Stimulated activated memory B cell treated with anti-CD40 and anti-IgM and Interleukin-4, amounts not matched to agents 10 μg/mL and 1 μg/mL and 100 μg/mL, for 72 hours (primary cell): ENCODE results near the gene ENPP1.
"Not testable (repeated sequence)": the region's sequence is repeated elsewhere in the genome, so short reads cannot be mapped to it uniquely, and the experiment has no call there.

Experiments used
- ATAC-seq: fragments of 150-1000 bp; cut with Tn5 transposase; 2 replicates; pipeline ENCODE4 v1.10.0; 2021
- H3K27ac Mint-ChIP-seq: one replicate; pipeline ENCODE4 v1.8.0; 2022; ENCODE audit warnings: mild to moderate bottlenecking, mixed read lengths
- H3K27me3 Mint-ChIP-seq: one replicate; pipeline ENCODE4 v1.8.0; 2022; ENCODE audit warnings: mixed read lengths
- H3K36me3 Mint-ChIP-seq: one replicate; pipeline ENCODE4 v1.8.0; 2022; ENCODE audit warnings: mixed read lengths
- H3K4me1 Mint-ChIP-seq: one replicate; pipeline ENCODE4 v1.8.0; 2022; ENCODE audit warnings: mixed read lengths
- H3K4me3 Mint-ChIP-seq: one replicate; pipeline ENCODE4 v1.8.0; 2022; ENCODE audit warnings: mild to moderate bottlenecking, moderate library complexity, mixed read lengths
- H3K9me3 Mint-ChIP-seq: one replicate; pipeline ENCODE4 v1.8.0; 2022; ENCODE audit warnings: mixed read lengths

ENPP1 gene

DNA sequence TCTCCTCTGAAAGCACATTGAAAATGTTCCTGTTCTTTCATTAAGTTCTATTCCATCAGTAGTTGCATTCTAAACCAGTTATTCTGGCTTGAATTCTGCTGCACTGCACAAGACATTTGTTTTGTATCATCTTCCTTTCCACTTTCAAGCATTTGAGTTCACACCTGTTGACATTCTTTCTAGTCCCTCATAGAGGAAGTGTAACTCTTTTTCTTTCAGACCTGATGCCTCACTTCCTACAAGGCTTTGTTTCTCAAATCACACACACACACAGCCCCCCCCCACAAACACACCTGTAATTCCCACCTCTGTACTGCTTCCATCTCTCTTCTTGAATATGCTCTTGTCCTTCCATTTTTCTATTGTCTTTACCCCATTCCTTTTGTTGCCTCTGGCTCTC, 92.4 kb downstream of the ENPP1 start:
- no peak overlapping the region for H3K27ac Mint-ChIP-seq
- peaks cover 7% of the 10 kb centered on the region for H3K4me1 Mint-ChIP-seq
- no peak overlapping the region for H3K4me3 Mint-ChIP-seq
- peaks cover 4% of the 10 kb centered on the region for H3K9me3 Mint-ChIP-seq
- H3K27me3 Mint-ChIP-seq = peaks cover 30% of the 10 kb centered on the region
- peaks cover 5% of the 10 kb centered on the region for H3K36me3 Mint-ChIP-seq
- ATAC-seq = no peak

DNA sequence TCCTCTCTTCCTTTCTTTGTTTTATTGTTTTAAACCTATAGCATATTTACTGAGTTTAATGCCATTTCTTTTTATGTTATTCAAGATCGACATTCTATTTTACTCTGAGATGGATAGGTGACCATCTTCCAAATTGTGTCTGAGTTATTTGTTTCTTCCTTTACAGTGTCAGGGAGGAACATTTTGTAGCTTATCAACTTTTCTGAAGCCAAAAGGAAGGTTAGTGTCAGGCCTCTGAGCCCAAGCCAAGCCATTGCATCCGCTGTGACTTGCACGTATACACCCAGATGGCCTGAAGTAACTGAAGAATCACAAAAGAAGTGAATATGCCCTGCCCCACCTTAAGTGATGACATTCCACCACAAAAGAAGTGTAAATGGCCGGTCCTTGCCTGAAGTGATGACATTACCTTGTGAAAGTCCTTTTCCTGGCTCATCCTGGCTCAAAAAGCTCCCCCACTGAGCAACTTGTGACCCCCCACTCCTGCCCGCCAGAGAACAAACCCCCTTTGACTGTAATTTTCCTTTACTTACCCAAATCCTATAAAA, 93.6 kb downstream of the ENPP1 start:
- not testable (repeated sequence) for ATAC-seq, H3K27ac Mint-ChIP-seq, H3K36me3 Mint-ChIP-seq, H3K4me1 Mint-ChIP-seq, H3K9me3 Mint-ChIP-seq, H3K4me3 Mint-ChIP-seq
- peaks cover 28% of the 10 kb centered on the region for H3K27me3 Mint-ChIP-seq

DNA sequence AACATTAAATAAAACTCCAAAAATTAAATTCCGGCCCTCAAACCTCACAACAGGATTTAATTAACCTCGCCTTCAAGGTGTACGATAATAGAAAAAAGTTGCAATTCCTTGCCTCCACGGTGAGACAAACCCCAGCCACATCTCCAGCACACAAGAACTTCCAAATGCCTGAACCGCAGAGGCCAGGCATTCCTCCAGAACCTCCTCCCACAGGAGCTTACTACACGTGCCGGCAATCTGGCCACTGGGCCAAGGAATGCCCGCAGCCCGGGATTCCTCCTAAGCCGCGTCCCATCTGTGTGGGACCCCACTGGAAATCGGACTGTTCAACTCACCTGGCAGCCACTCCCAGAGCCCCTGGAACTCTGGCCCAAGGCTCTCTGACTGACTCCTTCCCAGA, 95.9 kb downstream of the ENPP1 start:
- H3K9me3 Mint-ChIP-seq, H3K4me1 Mint-ChIP-seq, H3K36me3 Mint-ChIP-seq, H3K27ac Mint-ChIP-seq, ATAC-seq, H3K4me3 Mint-ChIP-seq: not testable (repeated sequence)
- peaks cover 30% of the 10 kb centered on the region for H3K27me3 Mint-ChIP-seq

DNA sequence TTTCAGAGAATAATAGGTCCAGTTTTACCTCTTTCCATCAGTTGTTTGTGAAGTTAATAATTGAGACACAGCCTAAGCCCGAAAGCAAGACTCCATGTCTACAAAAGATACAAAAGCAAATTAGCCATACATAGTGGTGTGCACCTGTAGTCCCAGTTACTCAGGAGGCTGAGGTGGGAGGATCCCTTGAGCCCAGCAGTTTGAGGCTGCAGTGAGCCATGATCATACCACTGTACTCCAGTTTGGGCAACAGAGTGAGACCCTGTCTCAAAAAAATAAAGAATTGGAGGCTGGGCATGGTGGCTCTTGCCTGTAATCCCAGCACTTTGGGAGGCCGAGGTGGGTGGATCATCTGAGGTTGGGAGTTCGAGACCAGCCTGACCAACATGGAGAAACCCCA, 101.0 kb downstream of the ENPP1 start:
- not testable (repeated sequence) for H3K9me3 Mint-ChIP-seq, H3K4me1 Mint-ChIP-seq, H3K27ac Mint-ChIP-seq, H3K4me3 Mint-ChIP-seq, ATAC-seq, H3K36me3 Mint-ChIP-seq
- peaks cover 31% of the 10 kb centered on the region for H3K27me3 Mint-ChIP-seq

DNA sequence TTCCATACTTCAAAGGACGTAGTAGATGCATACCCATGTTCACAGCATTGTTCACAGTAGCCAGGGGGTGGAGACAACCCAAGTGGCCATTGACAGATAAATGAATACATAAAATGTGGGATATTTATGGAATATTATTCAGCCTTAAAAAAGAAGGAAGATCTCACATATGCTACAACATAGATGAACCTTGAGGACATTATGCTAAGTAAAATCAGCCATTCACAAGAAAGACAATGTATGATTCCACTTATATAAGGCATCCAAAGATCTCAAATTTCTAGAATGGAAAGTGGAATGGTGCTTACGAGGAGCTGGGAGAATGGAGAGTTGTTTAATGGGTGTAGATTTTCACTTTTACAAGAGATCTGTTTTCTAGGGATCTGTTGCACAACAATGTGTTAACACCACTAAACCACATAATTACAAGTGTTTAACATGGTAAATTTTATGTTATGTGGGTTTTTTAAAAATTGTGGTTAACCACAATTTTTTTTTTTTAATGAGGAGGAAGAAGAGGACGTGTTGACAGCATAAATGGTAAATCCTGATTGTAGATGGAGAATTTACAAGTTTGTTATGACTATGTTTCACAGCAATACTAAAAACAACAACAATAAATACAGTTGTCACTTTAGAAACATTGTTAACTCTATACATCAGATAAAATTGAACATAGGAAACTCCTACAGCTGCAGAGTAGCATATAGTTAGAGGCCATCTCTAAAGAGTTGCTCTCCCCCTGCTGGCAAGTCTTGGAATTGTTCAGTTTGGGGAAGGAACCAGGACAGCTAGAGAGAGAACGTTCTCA, 101.8 kb downstream of the ENPP1 start:
- Mint-ChIP-seq H3K4me3 (no peak overlapping the region), H3K36me3 (no peaks in the 10 kb centered on the region), H3K4me1 (peaks cover 6% of the 10 kb centered on the region), H3K9me3 (no peaks in the 10 kb centered on the region), H3K27ac (no peak overlapping the region), H3K27me3 (peaks cover 26% of the 10 kb centered on the region)
- peak; percentile 86 for ATAC-seq

DNA sequence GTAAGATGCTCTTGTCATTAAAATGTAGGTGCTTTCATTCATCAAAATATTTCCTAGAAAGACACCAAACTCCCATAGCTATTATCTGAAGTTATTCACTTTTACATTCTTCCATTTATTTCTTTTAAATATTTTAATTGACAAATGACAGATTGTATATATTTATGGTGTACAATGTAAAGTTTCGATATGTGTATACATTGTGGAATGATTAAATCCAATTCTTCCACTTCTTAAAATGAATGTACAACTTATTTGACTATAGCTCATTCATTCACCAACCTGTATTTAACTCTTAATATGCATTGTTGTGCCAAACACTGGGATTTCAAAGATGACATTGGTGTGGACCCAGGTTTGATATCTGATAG, 102.4 kb downstream of the ENPP1 start:
- no peak overlapping the region for H3K27ac Mint-ChIP-seq
- no peak for ATAC-seq
- no peaks in the 10 kb centered on the region for H3K9me3 Mint-ChIP-seq
- H3K27me3 Mint-ChIP-seq = peaks cover 26% of the 10 kb centered on the region
- no peaks in the 10 kb centered on the region for H3K36me3 Mint-ChIP-seq
- no peak overlapping the region for H3K4me3 Mint-ChIP-seq
- H3K4me1 Mint-ChIP-seq = peaks cover 6% of the 10 kb centered on the region

DNA sequence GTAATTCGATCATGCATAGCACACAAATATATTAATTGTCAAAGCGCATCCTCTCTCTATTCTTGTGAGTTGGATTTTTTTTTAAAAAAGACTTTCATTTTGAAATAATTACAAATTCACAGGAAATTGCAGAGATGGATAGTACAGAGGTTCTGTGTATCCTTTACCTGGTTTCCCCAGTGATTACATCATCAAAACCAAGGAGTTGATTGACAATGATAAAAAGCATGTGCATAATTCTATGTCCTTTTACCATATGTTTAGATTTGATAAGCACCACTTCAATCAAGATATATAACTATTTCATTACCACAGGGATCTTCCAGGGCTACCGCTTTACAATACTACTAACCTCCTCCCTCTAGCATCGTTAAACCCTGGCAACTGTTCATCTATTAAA, 103.1 kb downstream of the ENPP1 start:
- Mint-ChIP-seq H3K27me3 (peaks cover 34% of the 10 kb centered on the region), H3K4me3 (no peak overlapping the region), H3K4me1 (peaks cover 6% of the 10 kb centered on the region), H3K27ac (no peak overlapping the region), H3K36me3 (no peaks in the 10 kb centered on the region), H3K9me3 (peaks cover under 1% of the 10 kb centered on the region)
- ATAC-seq = no peak

DNA sequence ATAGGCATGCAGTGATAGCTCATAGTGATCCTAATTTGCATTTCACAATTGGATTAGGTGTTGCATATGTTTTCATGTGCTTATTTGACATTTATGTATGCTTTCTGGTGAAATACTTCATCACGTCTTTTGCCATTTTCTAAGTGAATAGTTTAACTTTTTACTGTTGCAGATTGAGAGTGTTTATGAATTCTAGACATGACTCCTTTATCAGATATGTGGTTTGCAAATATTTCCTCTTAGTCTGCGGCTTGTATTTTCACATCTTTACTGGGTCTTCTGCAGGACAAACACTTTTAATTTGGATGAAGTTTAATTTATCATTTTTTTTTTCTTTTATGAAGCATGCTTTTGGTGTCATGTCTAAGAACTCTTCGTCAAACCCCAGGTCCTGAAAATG, 104.1 kb downstream of the ENPP1 start:
- no peak for ATAC-seq
- Mint-ChIP-seq H3K27ac (no peak overlapping the region), H3K27me3 (peaks cover 44% of the 10 kb centered on the region), H3K9me3 (peaks cover 5% of the 10 kb centered on the region), H3K36me3 (no peaks in the 10 kb centered on the region), H3K4me1 (peaks cover 10% of the 10 kb centered on the region), H3K4me3 (no peak overlapping the region)

DNA sequence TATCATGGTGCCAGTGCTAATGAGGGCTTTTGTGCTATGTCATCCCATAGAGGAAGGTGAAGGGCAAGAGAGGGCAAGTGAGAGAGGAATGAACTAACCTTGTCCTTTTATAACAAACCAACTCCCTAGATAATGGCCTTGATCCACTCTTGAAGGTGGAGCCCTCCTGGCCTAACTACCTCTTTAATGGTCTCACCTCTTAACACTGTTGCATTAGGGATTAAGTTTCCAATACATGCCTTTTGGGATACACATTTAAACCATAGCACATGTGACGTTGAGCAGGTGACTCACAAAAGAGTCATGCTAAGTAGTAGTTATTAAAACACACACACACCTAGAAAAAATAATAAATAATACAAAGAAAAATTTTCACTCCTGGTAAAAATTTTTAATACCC, 106.4 kb downstream of the ENPP1 start:
- Mint-ChIP-seq H3K27me3 (peaks cover 58% of the 10 kb centered on the region), H3K36me3 (no peaks in the 10 kb centered on the region), H3K27ac (no peak overlapping the region), H3K9me3 (peaks cover 5% of the 10 kb centered on the region), H3K4me1 (peaks cover 20% of the 10 kb centered on the region), H3K4me3 (no peak overlapping the region)
- no peak for ATAC-seq

DNA sequence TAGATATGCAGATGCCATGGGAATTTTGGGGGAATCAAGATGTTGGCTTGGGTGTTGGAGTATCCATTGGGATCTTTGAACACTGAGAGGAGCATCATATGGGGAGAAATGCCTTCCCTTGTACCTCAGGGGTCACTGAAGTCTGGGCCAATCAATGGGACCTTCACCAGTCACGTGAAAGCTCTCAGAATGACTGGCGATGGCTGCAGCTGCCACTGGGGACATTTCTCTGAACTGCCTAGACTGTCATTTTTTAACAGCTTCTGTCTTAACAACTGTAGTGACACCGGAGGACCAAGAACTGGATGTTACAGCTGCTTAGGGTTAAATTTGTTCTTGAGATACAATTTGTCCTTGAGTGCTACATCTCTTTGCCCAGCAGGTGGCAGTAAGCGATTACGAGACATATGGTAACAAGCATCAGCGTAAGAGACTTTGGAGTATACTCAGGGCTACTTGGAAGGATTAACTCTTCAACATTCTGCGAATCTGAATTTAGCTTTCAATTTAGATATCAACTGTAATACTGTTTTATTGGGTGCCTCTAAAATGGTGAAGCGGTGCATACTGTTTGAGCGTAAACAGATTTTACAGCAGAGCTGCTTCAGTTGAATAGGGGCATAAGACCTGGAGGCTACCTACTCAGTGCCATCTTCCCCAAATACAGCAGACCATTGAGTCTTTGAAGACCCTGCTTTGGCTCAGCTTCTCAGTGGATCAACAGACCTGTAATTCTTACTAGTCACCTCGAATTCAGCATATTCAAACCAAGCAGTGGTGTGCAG, 107.3 kb downstream of the ENPP1 start:
- H3K27ac Mint-ChIP-seq = no peak overlapping the region
- H3K9me3 Mint-ChIP-seq = peaks cover 5% of the 10 kb centered on the region
- no peak overlapping the region for H3K4me3 Mint-ChIP-seq
- H3K27me3 Mint-ChIP-seq = peaks cover 56% of the 10 kb centered on the region
- no peaks in the 10 kb centered on the region for H3K36me3 Mint-ChIP-seq
- peaks cover 14% of the 10 kb centered on the region for H3K4me1 Mint-ChIP-seq
- ATAC-seq = peak; percentile 64

DNA sequence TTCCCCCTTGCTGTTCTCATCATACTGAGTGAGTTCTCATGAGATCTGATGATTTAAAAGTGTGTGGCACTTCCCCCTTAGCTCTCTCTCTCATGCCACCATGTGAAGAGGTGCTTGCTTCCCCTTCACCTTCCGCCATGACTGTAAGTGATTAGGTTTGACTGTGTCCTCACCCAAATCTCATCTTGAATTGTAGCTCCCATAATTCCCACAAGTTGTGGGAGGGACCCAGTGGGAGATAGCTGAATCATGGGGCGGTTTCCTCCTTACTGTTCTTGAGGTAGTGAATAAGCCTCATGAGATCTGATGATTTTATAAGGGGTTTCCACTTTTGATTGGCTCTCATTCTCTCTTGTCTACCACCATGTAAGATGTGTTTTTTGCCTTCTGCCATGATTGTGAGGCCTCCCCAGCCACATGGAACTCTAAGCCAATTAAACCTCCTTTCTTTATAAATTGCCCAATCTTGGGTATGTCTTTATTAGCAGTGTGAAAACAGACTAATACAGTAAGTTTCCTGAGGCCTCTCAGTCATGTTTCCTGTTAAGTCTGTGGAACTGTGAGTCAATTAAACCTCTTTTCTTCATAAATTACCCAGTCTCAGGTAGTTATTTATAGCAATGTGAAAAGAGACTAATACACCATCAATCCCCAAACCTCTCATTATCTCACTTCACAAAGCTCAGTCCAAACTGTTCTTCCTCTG, 108.4 kb downstream of the ENPP1 start:
- H3K4me3 Mint-ChIP-seq, H3K27ac Mint-ChIP-seq, H3K9me3 Mint-ChIP-seq, ATAC-seq, H3K36me3 Mint-ChIP-seq: not testable (repeated sequence)
- H3K4me1 Mint-ChIP-seq = peaks cover 14% of the 10 kb centered on the region
- peaks cover 56% of the 10 kb centered on the region for H3K27me3 Mint-ChIP-seq

DNA sequence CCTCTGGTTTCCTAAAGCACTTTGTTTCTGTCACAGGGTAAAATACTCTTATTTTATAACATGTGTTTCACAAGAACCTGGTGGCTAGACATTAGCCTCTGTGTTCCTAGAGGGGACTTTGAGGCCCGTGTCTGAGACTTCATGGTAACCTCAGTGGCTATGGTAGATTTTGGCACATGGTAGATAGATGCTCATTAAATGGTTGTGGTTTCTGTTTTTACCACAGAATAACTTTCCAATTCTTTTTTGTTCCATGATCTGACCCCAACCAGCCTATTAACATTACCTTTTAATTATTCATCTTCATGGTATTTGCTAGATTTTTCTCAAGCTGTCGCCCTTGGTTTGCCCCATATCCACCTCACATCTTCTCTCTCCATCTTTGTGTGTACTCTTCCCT, 109.0 kb downstream of the ENPP1 start:
- H3K9me3 Mint-ChIP-seq = peaks cover 10% of the 10 kb centered on the region
- no peak overlapping the region for H3K27ac Mint-ChIP-seq
- peaks cover 56% of the 10 kb centered on the region for H3K27me3 Mint-ChIP-seq
- ATAC-seq = peak; percentile 27
- H3K4me3 Mint-ChIP-seq = no peak overlapping the region
- no peaks in the 10 kb centered on the region for H3K36me3 Mint-ChIP-seq
- peaks cover 14% of the 10 kb centered on the region for H3K4me1 Mint-ChIP-seq

DNA sequence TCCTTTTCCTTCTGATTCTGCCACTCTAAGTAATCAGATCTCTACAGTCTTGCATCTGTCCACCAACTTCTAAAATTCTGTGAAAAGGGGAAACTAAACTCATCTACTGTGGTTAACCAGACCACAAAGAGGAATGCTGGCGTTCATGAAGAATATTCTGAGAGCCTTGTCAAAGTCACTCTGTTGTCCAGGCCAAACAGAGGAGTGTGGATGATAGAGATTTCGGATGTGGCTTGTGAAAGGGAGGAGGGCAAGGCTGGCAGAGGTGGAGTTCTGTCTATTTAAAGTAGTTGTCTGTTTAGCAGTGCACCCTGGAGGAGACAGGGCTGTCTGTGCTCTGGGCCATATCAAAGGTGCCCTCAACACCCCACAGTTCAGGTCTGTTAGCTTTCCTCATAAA, 109.5 kb downstream of the ENPP1 start:
- Mint-ChIP-seq H3K4me1 (peaks cover 14% of the 10 kb centered on the region), H3K27ac (no peak overlapping the region), H3K9me3 (peaks cover 12% of the 10 kb centered on the region), H3K4me3 (no peak overlapping the region), H3K27me3 (peaks cover 56% of the 10 kb centered on the region), H3K36me3 (no peaks in the 10 kb centered on the region)
- ATAC-seq = peak; percentile 47

DNA sequence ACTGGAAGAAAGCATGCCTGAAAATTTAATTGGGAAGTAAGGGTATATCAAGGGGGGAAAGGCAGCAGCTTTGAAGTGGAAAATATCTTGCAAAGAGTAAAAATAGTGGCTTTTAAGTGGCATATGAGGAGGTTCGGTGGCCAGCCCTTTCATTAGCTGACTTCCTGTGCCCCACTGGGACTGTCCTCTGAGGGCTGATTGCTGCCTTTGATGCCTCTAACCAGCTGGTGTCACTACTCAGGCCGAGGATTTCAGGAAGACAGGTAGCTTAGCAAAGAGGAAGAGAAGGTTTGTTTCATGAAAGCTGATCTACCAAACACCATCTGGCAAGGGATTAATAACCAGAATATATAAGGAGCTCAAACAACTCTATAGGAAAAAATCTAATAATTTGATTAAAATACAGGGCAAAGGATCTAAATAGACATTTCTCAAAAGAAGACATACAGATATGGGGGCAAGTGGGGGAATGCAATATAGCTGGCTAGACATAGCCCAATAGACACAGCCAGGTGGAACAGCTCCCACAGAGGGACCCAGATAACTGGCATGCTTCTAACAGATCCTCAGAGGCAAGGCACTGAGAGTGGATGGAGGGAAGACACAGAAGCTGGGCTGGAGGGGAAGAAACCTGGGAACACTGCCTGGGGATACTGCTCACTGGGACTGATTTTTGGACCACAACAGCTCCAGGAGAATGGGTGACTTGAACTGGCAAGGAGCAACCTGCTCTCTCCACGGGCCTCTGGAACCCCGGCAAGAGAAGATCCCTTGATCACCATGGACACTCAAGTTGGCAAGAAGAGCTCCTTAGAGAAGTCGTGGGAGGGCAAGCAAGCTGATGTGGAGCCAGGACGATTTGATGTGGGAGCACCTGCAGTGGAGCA, 110.2 kb downstream of the ENPP1 start:
- no peak overlapping the region for H3K27ac Mint-ChIP-seq
- no peak overlapping the region for H3K4me3 Mint-ChIP-seq
- H3K36me3 Mint-ChIP-seq = no peaks in the 10 kb centered on the region

More for the DNA sequence above, 110.2 kb downstream of the ENPP1 start:
- no peak for ATAC-seq
- Mint-ChIP-seq H3K9me3 (peaks cover 13% of the 10 kb centered on the region), H3K27me3 (peaks cover 56% of the 10 kb centered on the region), H3K4me1 (peaks cover 14% of the 10 kb centered on the region)
